OCI-LY3 (cell line): ENCODE measurements around the gene GFER.

Experiments used
- H2AFZ ChIP-seq: fragments of 200-600, 300-600 bp; shearing (Covaris generic); 2 replicates; pipeline ENCODE4 v1.6.0; 2014; ENCODE audit warnings: antibody characterized with exemption, low read depth, low read length
- H3K27ac ChIP-seq: fragments of 200-600, 300-600 bp; sonication (generic); 2 replicates; pipeline ENCODE4 v1.5.1; 2014; ENCODE audit warnings: mild to moderate bottlenecking, low read length, moderate library complexity, mixed read lengths
- H3K27me3 ChIP-seq: fragments of 200-600, 300-600 bp; sonication (generic); 2 replicates; pipeline ENCODE4 v1.6.1; 2014; ENCODE audit warnings: low read depth, low read length, mixed read lengths
- H3K36me3 ChIP-seq: fragments of 200-600, 300-600 bp; sonication (generic); replicated peaks from 2 replicates; pipeline ENCODE3; 2014; ENCODE audit warnings: low read depth, low read length, mixed read lengths
- H3K4me1 ChIP-seq: fragments of 300-600, 200-600 bp; sonication (generic); 2 replicates; pipeline ENCODE4 v1.6.1; 2014; ENCODE audit warnings: low read length, mixed read lengths
- H3K4me2 ChIP-seq: fragments of 200-600, 300-600 bp; sonication (generic); 2 replicates; pipeline ENCODE4 v1.6.1; 2014; ENCODE audit warnings: low read length, mixed read lengths
- H3K4me3 ChIP-seq: fragments of 300-600, 200-600 bp; sonication (generic); 2 replicates; pipeline ENCODE4 v1.5.1; 2014; ENCODE audit warnings: antibody characterized with exemption, mild to moderate bottlenecking, low read length, moderate library complexity
- H3K79me2 ChIP-seq: fragments of 300-600, 200-600 bp; shearing (Covaris generic); 2 replicates; pipeline ENCODE4 v1.6.1; 2014; ENCODE audit warnings: mild to moderate bottlenecking, low read length, mixed read lengths
- H3K9ac ChIP-seq: fragments of 300-600, 200-600 bp; shearing (Covaris generic); 2 replicates; pipeline ENCODE4 v1.6.0; 2014; ENCODE audit warnings: mild to moderate bottlenecking, low read length, moderate library complexity
- H3K9me3 ChIP-seq: fragments of 200-600, 300-600 bp; shearing (Covaris generic); 2 replicates; pipeline ENCODE4 v1.6.1; 2014; ENCODE audit warnings: low read length, mixed read lengths; ENCODE audit not compliant: insufficient read depth
- H4K20me1 ChIP-seq: fragments of 200-600, 300-600 bp; sonication (generic); 2 replicates; pipeline ENCODE4 v1.6.1; 2016; ENCODE audit warnings: low read length, mixed read lengths; ENCODE audit not compliant: insufficient read depth
- EZH2phosphoT487 ChIP-seq: fragments of 200-600 bp; shearing (Covaris generic); IDR thresholded peaks from 2 replicates; pipeline ENCODE4 v1.6.1; 2018; ENCODE audit warnings: antibody characterized with exemption, mixed run types, low read depth
- TF ChIP-seq, protein P1 (sequence below): fragments of 200-600, 300-600 bp; sonication (generic); IDR thresholded peaks from 2 replicates; pipeline ENCODE4 v1.5.1; 2014; ENCODE audit warnings: antibody characterized with exemption, low read length, low read depth

GFER gene

DNA sequence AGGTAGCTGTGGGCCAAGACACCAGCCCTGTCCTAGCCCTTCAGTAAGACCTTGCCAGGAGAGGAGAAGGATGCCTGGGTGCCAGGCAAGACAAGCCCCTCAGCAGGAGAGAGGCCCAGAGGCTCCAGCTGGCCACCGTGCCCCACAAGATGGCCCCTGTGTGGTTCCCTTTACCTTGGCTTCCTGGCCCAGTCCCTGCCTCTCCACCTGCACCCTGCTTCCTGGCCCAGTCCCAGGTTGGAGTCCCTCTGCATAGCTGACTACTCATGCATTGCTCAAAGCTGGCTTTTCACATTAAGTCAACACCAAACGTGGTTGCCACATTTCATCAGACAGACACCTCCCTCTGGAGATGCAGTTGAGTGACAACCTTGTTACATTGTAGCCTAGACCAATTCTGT lies 9.7 kb downstream of the GFER start:
- Histone ChIP-seq H3K27me3 (no peaks in the 10 kb centered on the region), H3K4me3 (no peak overlapping the region), H3K9me3 (no peaks in the 10 kb centered on the region), H3K27ac (no peak overlapping the region), H2AFZ (no peak overlapping the region), H4K20me1 (no peaks in the 10 kb centered on the region), H3K36me3 (peaks cover 7% of the 10 kb centered on the region), H3K4me1 (0 out of 2 replicates have a peak, but pooled peaks cover 4% of the 10 kb centered on the region), H3K9ac (no peak overlapping the region), H3K4me2 (no peak overlapping the region), H3K79me2 (no peaks in the 10 kb centered on the region)
- no peak for TF ChIP-seq EZH2phosphoT487
- TF ChIP-seq, protein P1, sequence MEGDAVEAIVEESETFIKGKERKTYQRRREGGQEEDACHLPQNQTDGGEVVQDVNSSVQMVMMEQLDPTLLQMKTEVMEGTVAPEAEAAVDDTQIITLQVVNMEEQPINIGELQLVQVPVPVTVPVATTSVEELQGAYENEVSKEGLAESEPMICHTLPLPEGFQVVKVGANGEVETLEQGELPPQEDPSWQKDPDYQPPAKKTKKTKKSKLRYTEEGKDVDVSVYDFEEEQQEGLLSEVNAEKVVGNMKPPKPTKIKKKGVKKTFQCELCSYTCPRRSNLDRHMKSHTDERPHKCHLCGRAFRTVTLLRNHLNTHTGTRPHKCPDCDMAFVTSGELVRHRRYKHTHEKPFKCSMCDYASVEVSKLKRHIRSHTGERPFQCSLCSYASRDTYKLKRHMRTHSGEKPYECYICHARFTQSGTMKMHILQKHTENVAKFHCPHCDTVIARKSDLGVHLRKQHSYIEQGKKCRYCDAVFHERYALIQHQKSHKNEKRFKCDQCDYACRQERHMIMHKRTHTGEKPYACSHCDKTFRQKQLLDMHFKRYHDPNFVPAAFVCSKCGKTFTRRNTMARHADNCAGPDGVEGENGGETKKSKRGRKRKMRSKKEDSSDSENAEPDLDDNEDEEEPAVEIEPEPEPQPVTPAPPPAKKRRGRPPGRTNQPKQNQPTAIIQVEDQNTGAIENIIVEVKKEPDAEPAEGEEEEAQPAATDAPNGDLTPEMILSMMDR, result no peak

DNA sequence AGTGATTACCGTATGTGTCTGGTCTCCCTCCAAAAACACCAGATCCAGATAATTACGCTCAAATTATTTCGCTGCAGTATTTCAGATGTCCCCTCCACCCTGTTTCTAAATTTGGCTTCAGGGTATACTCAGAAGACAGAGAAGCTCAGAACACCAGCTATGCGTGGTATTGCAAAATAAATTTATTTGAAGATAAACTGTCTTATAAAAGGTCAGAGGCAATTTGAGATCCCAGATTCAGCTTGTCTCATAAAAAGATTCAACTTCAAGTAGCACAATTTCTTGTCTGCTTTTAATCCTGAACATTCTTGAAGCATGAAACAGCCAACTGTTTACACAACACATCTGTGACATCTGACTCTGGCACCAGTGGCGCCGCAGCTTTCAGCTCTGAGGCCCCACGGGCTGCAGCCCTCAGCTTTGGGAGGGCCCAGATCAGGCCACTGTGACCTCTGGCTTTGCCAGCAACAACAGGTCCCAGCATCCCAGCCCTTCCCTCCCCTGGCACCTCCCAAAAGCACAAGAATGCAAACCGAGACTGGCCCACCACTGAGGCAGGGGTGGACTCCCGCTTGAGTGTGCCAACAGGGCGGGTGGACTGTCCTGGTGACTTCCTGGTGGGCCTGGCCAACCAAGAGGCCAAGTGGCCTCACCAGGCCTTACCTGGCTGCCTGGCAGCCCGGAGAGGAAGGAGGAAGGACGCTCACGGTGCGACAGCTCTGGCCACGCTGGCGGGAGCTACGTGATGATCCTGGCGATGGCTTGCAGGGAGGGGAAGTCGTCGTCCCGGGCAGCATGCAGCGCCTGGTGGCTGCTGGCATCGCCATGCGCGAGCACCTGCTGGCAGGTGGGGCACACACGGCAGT lies 13.7 kb downstream of the GFER start:
- Histone ChIP-seq H3K36me3 (peaks cover 30% of the 10 kb centered on the region), H3K9me3 (no peaks in the 10 kb centered on the region), H3K4me2 (no peak overlapping the region), H3K9ac (no peak overlapping the region), H3K4me3 (no peak overlapping the region), H3K27ac (no peak overlapping the region), H3K4me1 (no peaks in the 10 kb centered on the region), H3K27me3 (no peaks in the 10 kb centered on the region), H2AFZ (no peak overlapping the region), H4K20me1 (no peaks in the 10 kb centered on the region), H3K79me2 (0 out of 2 replicates have a peak, but pooled peaks cover under 1% of the 10 kb centered on the region)
- TF ChIP-seq EZH2phosphoT487, result no peak
- TF ChIP-seq, protein P1, result no peak

DNA sequence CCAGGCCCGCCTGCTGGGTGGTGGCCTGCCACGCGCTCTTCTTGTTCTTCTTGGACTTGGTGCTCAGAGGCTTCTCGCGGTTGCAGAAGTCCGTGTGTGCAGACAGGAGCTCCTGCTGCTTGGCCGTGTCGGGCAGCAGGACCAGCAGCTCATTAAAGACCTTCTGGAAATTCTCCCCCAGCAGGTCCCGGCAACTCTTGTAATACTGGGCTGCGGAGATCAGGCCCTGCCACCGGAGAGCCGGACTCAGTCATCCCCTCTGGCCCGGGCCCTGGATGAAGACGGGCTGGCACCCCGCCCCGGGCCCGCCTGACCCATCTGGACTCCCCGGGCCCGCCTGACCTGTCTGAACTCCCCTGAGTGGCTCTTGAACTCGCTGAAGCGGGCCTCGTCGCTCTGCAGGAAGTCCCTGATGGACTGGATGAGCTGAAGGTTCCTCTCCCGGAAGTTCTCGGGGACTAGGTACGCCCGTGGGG lies 14.4 kb downstream of the GFER start:
- H3K79me2 ChIP-seq, result peaks cover 7% of the 10 kb centered on the region; the same call in 1 of the 2 replicates
- H3K36me3 ChIP-seq, result peaks cover 36% of the 10 kb centered on the region

More for the DNA sequence above, 14.4 kb downstream of the GFER start:
- Histone ChIP-seq H2AFZ (no peak overlapping the region), H3K4me3 (no peak overlapping the region), H3K9ac (no peak overlapping the region), H3K4me1 (no peaks in the 10 kb centered on the region), H3K27ac (no peak overlapping the region), H3K27me3 (no peaks in the 10 kb centered on the region), H3K9me3 (no peaks in the 10 kb centered on the region), H4K20me1 (peaks cover 5% of the 10 kb centered on the region), H3K4me2 (no peak overlapping the region)
- TF ChIP-seq, protein P1, result no peak
- no peak for TF ChIP-seq EZH2phosphoT487
